Lower leg skin (tissue), 4 donors: ENCODE measurements around the gene SLC17A9. TPM values are rescaled to one million over a fixed set of nuclear protein-coding genes. Genes with fewer than 3 reads are reported as not detected.

ENCODE experiments used
- DNase-seq, 2 donors: peaks; one replicate each; pipeline ENCODE4 v3.0.0-alpha.2; 2019; ENCODE audit warnings: low spot score in 2 of 2
- H3K4me3 ChIP-seq: fragments of 200-600 bp; sonication (generic); 2 replicates; pipeline ENCODE4 v1.5.1; 2017; ENCODE audit warnings: mild to moderate bottlenecking, low read depth; ENCODE audit not compliant: poor library complexity, severe bottlenecking
- CTCF ChIP-seq, 3 donors: fragments of 450-650 bp; IDR thresholded peaks; one replicate each; pipeline ENCODE4 v1.5.1; 2016; ENCODE audit warnings: antibody characterized with exemption in 3 of 3, mild to moderate bottlenecking in 3 of 3, moderate library complexity in 2 of 3
- POLR2A ChIP-seq, 2 donors: fragments of 450-650 bp; IDR thresholded peaks; one replicate each; pipeline ENCODE4 v1.6.1; 2016 to 2017; ENCODE audit warnings: antibody characterized with exemption in 2 of 2, mild to moderate bottlenecking in 1 of 2, moderate library complexity in 1 of 2
- WGBS, 2 donors: methylation state at CpG; one replicate each; pipeline ENCODE4 v1.1.5; 2018; 5-methylcytosine and 5-hydroxymethylcytosine counted together
- intact Hi-C: fragments of 100-400 bp; cut with DNase I; formaldehyde crosslinking; loops from one replicate; pipeline ENCODE4 v1.15.0; 2023; ENCODE audit warnings: low total_unique reads
- total RNA-seq, 4 donors: library from RNA; depleted of rRNA; stranded (reverse); fragments of >200 nt; gene quantifications; one replicate each; pipeline ENCODE4 v1.1.0, GENCODE V29; 2016

The SLC17A9 gene
- total RNA-seq, 4 donors from 2014 or later = 0.46 to 1.1 (median 0.73) TPM

GRCh38 chr20:62993856-62994494 lies 41.5 kb downstream of the SLC17A9 start:
- DNase-seq = no peak
- TF ChIP-seq POLR2A (IDR thresholded peaks at IDR 0.05) = no peak
- TF ChIP-seq CTCF (IDR thresholded peaks at IDR 0.05) = no peak
- 76 to 85% methylated on average over 23 of the region's 23 CpGs for WGBS, 2 donors
- intact Hi-C loops = loop anchor here (10.0 kb wide), 1 partner anchor 529 kb away; no protein-coding TSS in a partner anchor
- H3K4me3 ChIP-seq = no peak overlapping the region

- intact Hi-C loops = loop anchor here (10.0 kb wide), 1 partner anchor 530 kb away; no protein-coding TSS in a partner anchor
- WGBS, 2 donors = 66 to 73% methylated on average over 19 of the region's 19 CpGs
- no peak for DNase-seq
- no peak for TF ChIP-seq POLR2A (IDR thresholded peaks at IDR 0.05)
- no peak for TF ChIP-seq CTCF (IDR thresholded peaks at IDR 0.05)
- H3K4me3 ChIP-seq = no peak overlapping the region
Measured at GRCh38 chr20:62994869-62995281, 42.4 kb downstream of the SLC17A9 start.

GRCh38 chr20:62995481-62995880 lies 43.0 kb downstream of the SLC17A9 start:
- WGBS, 2 donors = 72% methylated on average over 11 of the region's 11 CpGs
- intact Hi-C loops = loop anchor here (10.0 kb wide), 1 partner anchor 531 kb away; no protein-coding TSS in a partner anchor
- no peak for DNase-seq
- TF ChIP-seq CTCF (IDR thresholded peaks at IDR 0.05) (no peak), POLR2A (IDR thresholded peaks at IDR 0.05) (no peak)
- no peak overlapping the region for H3K4me3 ChIP-seq

- no peak overlapping the region for H3K4me3 ChIP-seq
- TF ChIP-seq POLR2A (IDR thresholded peaks at IDR 0.05) = no peak
- 69 to 75% methylated on average over 17 to 25 of the region's 25 CpGs for WGBS, 2 donors
- intact Hi-C loops = loop anchor here (10.0 kb wide), 1 partner anchor 531 kb away; no protein-coding TSS in a partner anchor
- no peak for DNase-seq
Measured at GRCh38 chr20:62995898-62996595, 43.5 kb downstream of the SLC17A9 start.

GRCh38 chr20:62996596-62996982 lies 44.1 kb downstream of the SLC17A9 start:
- 75 to 81% methylated on average over 14 of the region's 14 CpGs for WGBS, 2 donors
- intact Hi-C loops = loop anchor here (10.0 kb wide), 1 partner anchor 532 kb away; no protein-coding TSS in a partner anchor
- DNase-seq = no peak
- TF ChIP-seq POLR2A (IDR thresholded peaks at IDR 0.05) = no peak
- TF ChIP-seq CTCF (IDR thresholded peaks at IDR 0.05) = no peak
- H3K4me3 ChIP-seq = no peak overlapping the region

GRCh38 chr20:62997417-62998035 lies 45.0 kb downstream of the SLC17A9 start:
- intact Hi-C loops = loop anchor here (10.0 kb wide), 1 partner anchor 533 kb away; no protein-coding TSS in a partner anchor
- H3K4me3 ChIP-seq = no peak overlapping the region
- WGBS, 2 donors = 19 to 32% methylated on average over 20 of the region's 20 CpGs
- no peak for TF ChIP-seq POLR2A (IDR thresholded peaks at IDR 0.05)
- DNase-seq = no peak
